Effector memory CD4-positive, alpha-beta T cell (primary cell): ENCODE results near the gene LEFTY1.
A peak's percentile ranks its signal among the peaks of the same experiment; 100 is the strongest.

Experiments used
- DNase-seq, 3 donors: peaks; one replicate each; pipeline ENCODE4 v3.0.0-alpha.2; 2020
- H3K27ac ChIP-seq: 2 replicates; pipeline ENCODE4 v1.7.0; 2013; ENCODE audit warnings: mild to moderate bottlenecking, low read length, moderate library complexity; ENCODE audit not compliant: insufficient read depth, poor library complexity, severe bottlenecking
- H3K27me3 ChIP-seq: replicated peaks from 2 replicates; pipeline ENCODE4 v1.7.0; 2013; ENCODE audit warnings: mild to moderate bottlenecking, low read length; ENCODE audit not compliant: insufficient read depth, control insufficient read depth, poor library complexity, severe bottlenecking
- H3K36me3 ChIP-seq: 2 replicates; pipeline ENCODE4 v1.7.0; 2013; ENCODE audit warnings: mild to moderate bottlenecking, low read length, moderate library complexity; ENCODE audit not compliant: control insufficient read depth, insufficient read depth
- H3K4me1 ChIP-seq: 2 replicates; pipeline ENCODE4 v1.7.0; 2013; ENCODE audit warnings: low read length, mild to moderate bottlenecking; ENCODE audit not compliant: control insufficient read depth, insufficient read depth, poor library complexity, severe bottlenecking
- H3K4me3 ChIP-seq: 2 replicates; pipeline ENCODE4 v1.7.0; 2013; ENCODE audit warnings: low read length, low read depth, mild to moderate bottlenecking; ENCODE audit not compliant: insufficient read depth, poor library complexity, severe bottlenecking
- H3K9me3 ChIP-seq: 2 replicates; pipeline ENCODE4 v1.7.0; 2013; ENCODE audit warnings: mild to moderate bottlenecking, low read length, moderate library complexity; ENCODE audit not compliant: control insufficient read depth

LEFTY1 gene

DNA sequence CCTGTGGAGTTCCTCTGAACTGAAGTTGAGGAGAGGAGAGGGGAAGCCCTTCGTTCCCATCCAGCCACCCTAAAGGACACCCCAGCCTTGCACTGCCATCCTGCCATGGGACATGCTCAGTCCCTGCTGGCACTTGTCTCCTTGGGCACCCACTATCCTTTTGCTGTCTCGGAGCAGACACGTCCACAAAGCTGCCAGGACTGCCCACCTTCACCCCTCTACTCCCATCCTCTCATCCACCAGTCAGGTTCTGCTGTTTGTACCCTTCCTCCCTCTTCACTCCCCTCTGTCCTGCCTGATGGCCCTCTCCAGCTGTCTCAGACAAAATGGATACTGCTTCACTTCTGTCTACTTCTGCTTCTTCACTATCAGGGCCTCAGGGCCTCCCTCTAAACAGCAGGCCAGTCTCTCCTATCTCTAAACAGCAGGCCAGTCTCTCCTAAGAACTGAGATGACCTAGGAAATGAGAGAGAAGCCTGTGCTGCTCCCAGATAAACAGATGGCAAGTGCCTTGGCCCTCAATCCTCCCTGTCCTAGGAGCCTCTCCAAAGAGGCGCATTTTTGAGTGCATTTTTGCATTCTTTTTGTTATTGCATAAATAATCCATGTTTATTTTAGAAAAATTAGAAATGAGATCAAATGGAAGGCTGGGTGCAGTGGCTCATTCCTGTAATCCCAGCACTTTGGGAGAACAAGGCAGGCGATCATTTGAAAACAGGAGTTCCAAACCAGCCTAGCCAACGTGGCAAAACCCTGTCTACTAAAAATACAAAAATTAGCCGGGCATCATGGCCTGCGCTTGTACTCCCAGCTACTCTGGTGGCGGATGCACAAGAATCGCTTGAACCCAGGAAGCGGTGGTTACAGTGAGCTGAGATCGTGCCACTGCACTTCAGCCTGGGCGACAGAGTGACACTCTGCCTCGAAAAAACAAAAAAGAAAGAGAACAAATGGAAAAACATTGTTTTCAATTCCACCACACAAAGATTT lies 39.5 kb upstream of the LEFTY1 start:
- Histone ChIP-seq H3K27ac (peak overlapping the region; percentile 18), H3K36me3 (no peaks in the 10 kb centered on the region), H3K4me3 (no peak overlapping the region), H3K4me1 (peaks cover 5% of the 10 kb centered on the region), H3K9me3 (no peaks in the 10 kb centered on the region), H3K27me3 (no peaks in the 10 kb centered on the region)
- no peak for DNase-seq

DNA sequence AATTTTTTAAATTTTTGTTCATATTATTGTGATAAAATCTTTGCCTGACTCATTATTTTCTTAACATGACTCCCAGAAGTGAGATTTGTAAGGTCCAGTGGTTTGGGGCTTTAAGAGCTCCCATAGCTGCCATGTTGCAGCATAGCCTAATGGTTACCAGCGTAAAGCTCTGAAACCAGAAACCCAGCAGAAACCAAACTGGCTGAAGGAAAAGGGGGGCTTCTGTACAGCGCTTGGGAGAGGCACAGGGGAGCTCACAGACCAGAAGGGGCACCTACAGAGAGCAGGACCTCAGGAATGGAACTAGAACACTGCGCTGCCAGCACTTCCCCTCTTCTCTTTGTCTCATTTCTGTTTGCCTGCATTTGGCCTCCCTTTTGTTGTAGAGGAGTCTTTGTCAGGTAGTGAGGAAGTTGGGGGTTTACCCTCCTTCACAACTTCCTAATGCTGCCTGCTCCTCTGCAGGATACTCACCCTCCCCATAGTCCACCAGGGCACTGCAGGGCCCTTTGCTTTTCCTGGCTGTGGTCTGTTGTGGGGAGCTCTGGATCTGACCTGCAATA lies 37.7 kb upstream of the LEFTY1 start:
- H3K4me3 ChIP-seq: no peak overlapping the region
- no peaks in the 10 kb centered on the region for H3K9me3 ChIP-seq
- H3K4me1 ChIP-seq: peaks cover 17% of the 10 kb centered on the region
- no peak for DNase-seq
- H3K27me3 ChIP-seq: no peaks in the 10 kb centered on the region
- H3K27ac ChIP-seq: no peak overlapping the region
- peaks cover 9% of the 10 kb centered on the region for H3K36me3 ChIP-seq

GRCh38 chr1:225923692-225924555 lies 35.0 kb upstream of the LEFTY1 start, which contains the start of gene PYCR2:
Gene PYCR2 (minus strand): TSS chr1:225924250. CDS start chr1:225924110, 140 bp downstream.
- peak; percentile 90 to 93 (median 92) for DNase-seq
- Histone ChIP-seq H3K4me1 (peaks cover 17% of the 10 kb centered on the region), H3K9me3 (no peaks in the 10 kb centered on the region), H3K36me3 (peaks cover 26% of the 10 kb centered on the region), H3K4me3 (peak within 1 kb of the TSS; percentile 96), H3K27me3 (no peaks in the 10 kb centered on the region), H3K27ac (peak within 1 kb of the TSS; percentile 87)

- no peaks in the 10 kb centered on the region for H3K9me3 ChIP-seq
- H3K36me3 ChIP-seq: peaks cover 26% of the 10 kb centered on the region
- peak overlapping the region; percentile 96 for H3K4me3 ChIP-seq
- peaks cover 17% of the 10 kb centered on the region for H3K4me1 ChIP-seq
- H3K27me3 ChIP-seq: no peaks in the 10 kb centered on the region
- H3K27ac ChIP-seq: peak overlapping the region; percentile 87
- no peak for DNase-seq
Measured at GRCh38 chr1:225923381-225923691, 34.4 kb upstream of the LEFTY1 start.

- DNase-seq: no peak
- Histone ChIP-seq H3K36me3 (peaks cover 26% of the 10 kb centered on the region), H3K4me3 (no peak overlapping the region), H3K9me3 (no peaks in the 10 kb centered on the region), H3K27me3 (no peaks in the 10 kb centered on the region), H3K4me1 (peaks cover 17% of the 10 kb centered on the region), H3K27ac (no peak overlapping the region)
Measured at GRCh38 chr1:225921734-225922709, 33.1 kb upstream of the LEFTY1 start.

GRCh38 chr1:225919906-225920305 lies 31.0 kb upstream of the LEFTY1 start:
- Histone ChIP-seq H3K4me1 (peaks cover 17% of the 10 kb centered on the region), H3K27me3 (no peaks in the 10 kb centered on the region), H3K9me3 (no peaks in the 10 kb centered on the region), H3K4me3 (no peak overlapping the region), H3K36me3 (peaks cover 26% of the 10 kb centered on the region), H3K27ac (no peak overlapping the region)
- no peak for DNase-seq

DNA sequence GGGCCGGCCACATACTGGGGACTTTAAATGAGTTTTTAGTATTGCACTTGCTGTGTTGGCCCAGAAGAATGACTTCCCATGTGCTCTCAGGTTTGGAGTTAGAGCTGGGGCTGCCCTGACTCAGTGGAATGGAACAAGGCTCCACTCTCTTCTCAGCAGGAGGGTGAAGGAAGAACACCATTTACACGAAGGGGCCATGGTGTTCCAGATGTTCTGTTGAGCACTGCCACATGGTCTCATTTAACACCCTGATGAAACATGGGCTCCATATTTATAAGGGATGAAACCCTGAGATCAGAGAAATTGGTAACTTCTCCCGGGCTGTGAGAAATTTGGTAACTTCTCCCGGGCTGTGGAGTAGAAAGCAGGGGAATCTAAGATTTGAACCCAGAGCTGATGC lies 29.3 kb upstream of the LEFTY1 start:
- Histone ChIP-seq H3K4me1 (peaks cover 10% of the 10 kb centered on the region), H3K4me3 (no peak overlapping the region), H3K36me3 (peaks cover 26% of the 10 kb centered on the region), H3K27ac (no peak overlapping the region), H3K27me3 (no peaks in the 10 kb centered on the region), H3K9me3 (no peaks in the 10 kb centered on the region)
- DNase-seq: no peak

- H3K27me3 ChIP-seq: no peaks in the 10 kb centered on the region
- no peaks in the 10 kb centered on the region for H3K9me3 ChIP-seq
- no peak for DNase-seq
- peaks cover 26% of the 10 kb centered on the region for H3K36me3 ChIP-seq
- no peak overlapping the region for H3K27ac ChIP-seq
- no peak overlapping the region for H3K4me3 ChIP-seq
- H3K4me1 ChIP-seq: peaks cover 3% of the 10 kb centered on the region
Measured at GRCh38 chr1:225917536-225917935, 28.6 kb upstream of the LEFTY1 start.

DNA sequence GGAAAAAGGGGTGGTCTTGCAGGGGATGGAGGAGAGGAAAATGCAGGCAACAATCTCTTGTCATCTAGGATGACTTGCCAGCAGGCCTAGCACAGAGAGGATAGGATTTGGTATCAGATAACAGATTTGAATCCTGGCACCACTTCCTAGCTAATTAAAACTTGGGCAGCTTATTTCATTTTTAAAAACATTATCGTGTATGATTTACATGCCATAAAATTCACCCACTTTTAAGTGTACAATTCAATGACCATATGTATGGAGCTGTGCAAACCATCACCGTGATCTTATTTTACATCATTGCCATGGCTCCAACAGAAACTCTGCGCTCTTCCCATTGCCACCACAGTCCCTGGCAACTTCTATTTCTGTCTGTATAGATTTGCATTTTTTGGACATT lies 28.2 kb upstream of the LEFTY1 start:
- no peak for DNase-seq
- H3K4me3 ChIP-seq: no peak overlapping the region
- H3K36me3 ChIP-seq: peaks cover 22% of the 10 kb centered on the region
- H3K9me3 ChIP-seq: no peaks in the 10 kb centered on the region
- H3K27ac ChIP-seq: no peak overlapping the region
- H3K27me3 ChIP-seq: no peaks in the 10 kb centered on the region
- H3K4me1 ChIP-seq: no peaks in the 10 kb centered on the region
